Hepatocyte (in vitro differentiated cells): Measurements from ENCODE around the gene CALD1.

Source experiments
- EZH2 ChIP-seq: fragments of 200-600 bp; sonication (generic); IDR thresholded peaks from 2 replicates; pipeline ENCODE4 v1.6.1; 2016; ENCODE audit warnings: antibody characterized with exemption, mild to moderate bottlenecking, borderline replicate concordance
- EZH2phosphoT487 ChIP-seq: fragments of 200-600 bp; sonication (generic); IDR thresholded peaks from one replicate; pipeline ENCODE4 v1.6.1; 2018; ENCODE audit warnings: antibody characterized with exemption, mild to moderate bottlenecking, low read depth, moderate library complexity; ENCODE audit not compliant: unreplicated experiment, severe bottlenecking
- TF ChIP-seq, protein P1 (sequence below): fragments of 200-600 bp; sonication (generic); IDR thresholded peaks from 2 replicates; pipeline ENCODE4 v1.5.1; 2016; ENCODE audit warnings: antibody characterized with exemption, mild to moderate bottlenecking; ENCODE audit not compliant: poor library complexity

- TF ChIP-seq, protein P1, sequence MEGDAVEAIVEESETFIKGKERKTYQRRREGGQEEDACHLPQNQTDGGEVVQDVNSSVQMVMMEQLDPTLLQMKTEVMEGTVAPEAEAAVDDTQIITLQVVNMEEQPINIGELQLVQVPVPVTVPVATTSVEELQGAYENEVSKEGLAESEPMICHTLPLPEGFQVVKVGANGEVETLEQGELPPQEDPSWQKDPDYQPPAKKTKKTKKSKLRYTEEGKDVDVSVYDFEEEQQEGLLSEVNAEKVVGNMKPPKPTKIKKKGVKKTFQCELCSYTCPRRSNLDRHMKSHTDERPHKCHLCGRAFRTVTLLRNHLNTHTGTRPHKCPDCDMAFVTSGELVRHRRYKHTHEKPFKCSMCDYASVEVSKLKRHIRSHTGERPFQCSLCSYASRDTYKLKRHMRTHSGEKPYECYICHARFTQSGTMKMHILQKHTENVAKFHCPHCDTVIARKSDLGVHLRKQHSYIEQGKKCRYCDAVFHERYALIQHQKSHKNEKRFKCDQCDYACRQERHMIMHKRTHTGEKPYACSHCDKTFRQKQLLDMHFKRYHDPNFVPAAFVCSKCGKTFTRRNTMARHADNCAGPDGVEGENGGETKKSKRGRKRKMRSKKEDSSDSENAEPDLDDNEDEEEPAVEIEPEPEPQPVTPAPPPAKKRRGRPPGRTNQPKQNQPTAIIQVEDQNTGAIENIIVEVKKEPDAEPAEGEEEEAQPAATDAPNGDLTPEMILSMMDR = no peak
- no peak for TF ChIP-seq EZH2phosphoT487
- no peak for TF ChIP-seq EZH2
Measured at GRCh38 chr7:134855442-134855841, 76.0 kb downstream of the CALD1 start.
